T-helper 2 cell treated with Interferon-gamma antibody and Interleukin-4, amounts not matched to agents 5 μg/mL and 100 μg/mL, for 36 hours (primary cell): Measurements from ENCODE around the gene TRAPPC2L.

Experiments
- DNase-seq: peaks from one replicate; pipeline ENCODE4 v3.0.0; 2021; ENCODE audit warnings: low spot score
- H3K27ac Mint-ChIP-seq: one replicate; pipeline ENCODE4 v1.8.0; 2021; ENCODE audit warnings: mild to moderate bottlenecking, mixed read lengths
- H3K27me3 Mint-ChIP-seq: one replicate; pipeline ENCODE4 v1.8.0; 2021; ENCODE audit warnings: low read depth, mixed read lengths
- H3K36me3 Mint-ChIP-seq: one replicate; pipeline ENCODE4 v1.8.0; 2021; ENCODE audit warnings: low read depth, mixed read lengths
- H3K4me1 Mint-ChIP-seq: one replicate; pipeline ENCODE4 v1.8.0; 2021; ENCODE audit warnings: low read depth, mixed read lengths
- H3K4me3 Mint-ChIP-seq: one replicate; pipeline ENCODE4 v1.8.0; 2022; ENCODE audit warnings: mild to moderate bottlenecking, moderate library complexity, mixed read lengths
- H3K9me3 Mint-ChIP-seq: one replicate; pipeline ENCODE4 v1.8.0; 2021; ENCODE audit warnings: mixed read lengths

The TRAPPC2L gene

GRCh38 chr16:88856828-88857727, at the start of gene TRAPPC2L, which contains the start of gene GALNS:
TRAPPC2L (plus strand) TSS chr16:88857127; CDS start chr16:88857151, 24 bp downstream.
GALNS (minus strand) TSS chr16:88856947; CDS start chr16:88856877, 70 bp downstream.
- peak within 1 kb of the TSS; percentile 99 for H3K4me3 Mint-ChIP-seq
- peaks cover 11% of the 10 kb centered on the region for H3K4me1 Mint-ChIP-seq
- peak; percentile 98 for DNase-seq
- peak within 1 kb of the TSS; percentile 94 for H3K27ac Mint-ChIP-seq
- H3K36me3 Mint-ChIP-seq, result peaks cover 11% of the 10 kb centered on the region
- no peaks in the 10 kb centered on the region for H3K9me3 Mint-ChIP-seq
- H3K27me3 Mint-ChIP-seq, result no peaks in the 10 kb centered on the region

- no peaks in the 10 kb centered on the region for H3K9me3 Mint-ChIP-seq
- H3K4me3 Mint-ChIP-seq, result no peak overlapping the region
- no peak overlapping the region for H3K27ac Mint-ChIP-seq
- no peaks in the 10 kb centered on the region for H3K27me3 Mint-ChIP-seq
- DNase-seq, result no peak
- peaks cover 6% of the 10 kb centered on the region for H3K4me1 Mint-ChIP-seq
- H3K36me3 Mint-ChIP-seq, result peaks cover 30% of the 10 kb centered on the region
Measured at GRCh38 chr16:88807142-88807625, 49.7 kb upstream of the TRAPPC2L start.

- H3K36me3 Mint-ChIP-seq, result peaks cover 30% of the 10 kb centered on the region
- H3K27ac Mint-ChIP-seq, result peak overlapping the region; percentile 45
- peaks cover 9% of the 10 kb centered on the region for H3K4me1 Mint-ChIP-seq
- no peaks in the 10 kb centered on the region for H3K9me3 Mint-ChIP-seq
- no peaks in the 10 kb centered on the region for H3K27me3 Mint-ChIP-seq
- peak overlapping the region; percentile 45 for H3K4me3 Mint-ChIP-seq
- DNase-seq, result no peak
Measured at GRCh38 chr16:88807626-88808453, 49.1 kb upstream of the TRAPPC2L start.

GRCh38 chr16:88809068-88809675, 47.8 kb upstream of the TRAPPC2L start:
- peaks cover 29% of the 10 kb centered on the region for H3K36me3 Mint-ChIP-seq
- peaks cover 13% of the 10 kb centered on the region for H3K4me1 Mint-ChIP-seq
- no peaks in the 10 kb centered on the region for H3K9me3 Mint-ChIP-seq
- peak overlapping the region; percentile 41 for H3K27ac Mint-ChIP-seq
- peak overlapping the region; percentile 55 for H3K4me3 Mint-ChIP-seq
- H3K27me3 Mint-ChIP-seq, result no peaks in the 10 kb centered on the region
- no peak for DNase-seq

- H3K27ac Mint-ChIP-seq, result peak overlapping the region; percentile 85
Measured at GRCh38 chr16:88809676-88810165, 47.2 kb upstream of the TRAPPC2L start.

GRCh38 chr16:88810166-88810911, 46.6 kb upstream of the TRAPPC2L start:
- H3K36me3 Mint-ChIP-seq, result peaks cover 27% of the 10 kb centered on the region
- H3K9me3 Mint-ChIP-seq, result no peaks in the 10 kb centered on the region
- H3K27ac Mint-ChIP-seq, result peak overlapping the region; percentile 85
- peak overlapping the region; percentile 90 for H3K4me3 Mint-ChIP-seq
- H3K27me3 Mint-ChIP-seq, result no peaks in the 10 kb centered on the region
- H3K4me1 Mint-ChIP-seq, result peaks cover 13% of the 10 kb centered on the region
- no peak for DNase-seq

More at GRCh38 chr16:88809676-88810165, 47.2 kb upstream of the TRAPPC2L start:
- no peak for DNase-seq
- Mint-ChIP-seq H3K9me3 (no peaks in the 10 kb centered on the region), H3K36me3 (peaks cover 27% of the 10 kb centered on the region), H3K4me3 (peak overlapping the region; percentile 90), H3K4me1 (peaks cover 13% of the 10 kb centered on the region), H3K27me3 (no peaks in the 10 kb centered on the region)

- Mint-ChIP-seq H3K27me3 (no peaks in the 10 kb centered on the region), H3K4me3 (peak overlapping the region; percentile 90), H3K9me3 (no peaks in the 10 kb centered on the region), H3K36me3 (peaks cover 27% of the 10 kb centered on the region), H3K27ac (peak overlapping the region; percentile 92), H3K4me1 (peaks cover 13% of the 10 kb centered on the region)
- DNase-seq, result peak; percentile 70
Measured at GRCh38 chr16:88810912-88811768, 45.8 kb upstream of the TRAPPC2L start.

- H3K4me3 Mint-ChIP-seq, result peak within 1 kb of the TSS; percentile 94
- DNase-seq, result peak; percentile 95
- H3K36me3 Mint-ChIP-seq, result peaks cover 25% of the 10 kb centered on the region
- peak within 1 kb of the TSS; percentile 99 for H3K27ac Mint-ChIP-seq
- H3K4me1 Mint-ChIP-seq, result peaks cover 13% of the 10 kb centered on the region
- no peaks in the 10 kb centered on the region for H3K27me3 Mint-ChIP-seq
- no peaks in the 10 kb centered on the region for H3K9me3 Mint-ChIP-seq
Measured at GRCh38 chr16:88811769-88812512, 45.0 kb upstream of the TRAPPC2L start, which contains the start of gene APRT. APRT (minus strand) TSS chr16:88811928; CDS start chr16:88811899, 29 bp downstream.

- Mint-ChIP-seq H3K9me3 (no peaks in the 10 kb centered on the region), H3K36me3 (peaks cover 22% of the 10 kb centered on the region), H3K4me3 (peak overlapping the region; percentile 85), H3K27me3 (no peaks in the 10 kb centered on the region), H3K27ac (peak overlapping the region; percentile 92), H3K4me1 (peaks cover 13% of the 10 kb centered on the region)
- DNase-seq, result no peak
Measured at GRCh38 chr16:88812513-88813268, 44.2 kb upstream of the TRAPPC2L start.

- no peaks in the 10 kb centered on the region for H3K27me3 Mint-ChIP-seq
- peak overlapping the region; percentile 23 for H3K27ac Mint-ChIP-seq
- peaks cover 14% of the 10 kb centered on the region for H3K36me3 Mint-ChIP-seq
- H3K4me1 Mint-ChIP-seq, result peaks cover 13% of the 10 kb centered on the region
- no peak for DNase-seq
- peak overlapping the region; percentile 19 for H3K4me3 Mint-ChIP-seq
- no peaks in the 10 kb centered on the region for H3K9me3 Mint-ChIP-seq
Measured at GRCh38 chr16:88813269-88814143, 43.4 kb upstream of the TRAPPC2L start.
